Esophagus squamous epithelium (tissue), 5 donors: ENCODE measurements around the gene MID1. TPM values are rescaled to one million over a fixed set of nuclear protein-coding genes. Genes with fewer than 3 reads are reported as not detected.

ENCODE experiments used
- DNase-seq: peaks from one replicate; lab custom pipeline; 2025; lab: John Stamatoyannopoulos, UW
- H3K27ac ChIP-seq, 4 donors: fragments of 200-600 bp; sonication (generic); one replicate each; pipeline ENCODE4 v1.5.1; 2016 to 2019; ENCODE audit warnings: mild to moderate bottlenecking in 1 of 4
- H3K27me3 ChIP-seq, 4 donors: fragments of 200-600 bp; sonication (generic); 1 replicate in 3 of 4; 2 replicates in 1 of 4; pipeline versions ENCODE4 v1.5.1 to v1.6.0; 2017 to 2021; ENCODE audit warnings: antibody characterized with exemption in 1 of 4
- H3K36me3 ChIP-seq, 3 donors: fragments of 200-600 bp; sonication (generic); one replicate each; pipeline ENCODE4 v1.5.1; 2016 to 2019
- H3K4me1 ChIP-seq, 3 donors: fragments of 200-600 bp; sonication (generic); one replicate each; pipeline ENCODE4 v1.5.1; 2017 to 2019
- H3K4me3 ChIP-seq, 4 donors: fragments of 200-600 bp; sonication (generic); 1 replicate in 3 of 4; 2 replicates in 1 of 4; pipeline ENCODE4 v1.5.1; 2016 to 2019; ENCODE audit warnings: mild to moderate bottlenecking in 2 of 4, moderate library complexity in 1 of 4
- H3K9me3 ChIP-seq, 3 donors: fragments of 200-600 bp; sonication (generic); one replicate each; pipeline ENCODE4 v1.5.1; 2016 to 2019
- POLR2A ChIP-seq, 4 donors: fragments of 450-650 bp; IDR thresholded peaks; one replicate each; pipeline ENCODE4 v1.6.1; 2017; ENCODE audit warnings: antibody characterized with exemption in 4 of 4, mild to moderate bottlenecking in 4 of 4, moderate library complexity in 3 of 4
- WGBS, 2 donors: methylation state at CpG; one replicate each; pipeline ENCODE4 v1.1.5; 2018; 5-methylcytosine and 5-hydroxymethylcytosine counted together
- intact Hi-C: fragments of 100-400 bp; cut with DNase I; formaldehyde crosslinking; loops from one replicate; pipeline ENCODE4 v1.15.0; 2022
- total RNA-seq, 4 donors: library from RNA; depleted of rRNA; stranded (reverse); fragments of >200 nt; gene quantifications; one replicate each; pipeline ENCODE4 v1.1.0, GENCODE V29; 2016
- TF ChIP-seq, protein P1 (sequence below), 6 experiments: fragments of 450-650 bp in 4 of 6; fragments of 200-600 bp in 2 of 6; sonication (generic) in 2 of 6; IDR thresholded peaks; one replicate each; pipeline ENCODE4 v1.5.1; 2016 to 2019; ENCODE audit warnings: antibody characterized with exemption in 6 of 6, mild to moderate bottlenecking in 4 of 6, moderate library complexity in 4 of 6
- donor health status: DM: yes; HTN: yes; CAD: no.

Gene MID1
- total RNA-seq, 4 donors from 2014 or later: 9.9 to 18.5 (median 14.7) TPM

GRCh38 chrX:10567136-10567535 lies 53.2 kb downstream of the MID1 start:
- Histone ChIP-seq H3K27me3 (no peaks in the 10 kb centered on the region), H3K36me3 (no peaks in the 10 kb centered on the region), H3K4me1 (peaks cover 0 to 30% (median 0%) of the 10 kb centered on the region in 3 donors), H3K9me3 (no peaks in the 10 kb centered on the region), H3K4me3 (no peak overlapping the region), H3K27ac (peak overlapping the region in 1 of 4 donors; percentile 50)
- WGBS, 2 donors: 73 to 93% methylated on average over 3 to 5 of the region's 20 CpGs
- no peak for DNase-seq
- TF ChIP-seq, protein P1, sequence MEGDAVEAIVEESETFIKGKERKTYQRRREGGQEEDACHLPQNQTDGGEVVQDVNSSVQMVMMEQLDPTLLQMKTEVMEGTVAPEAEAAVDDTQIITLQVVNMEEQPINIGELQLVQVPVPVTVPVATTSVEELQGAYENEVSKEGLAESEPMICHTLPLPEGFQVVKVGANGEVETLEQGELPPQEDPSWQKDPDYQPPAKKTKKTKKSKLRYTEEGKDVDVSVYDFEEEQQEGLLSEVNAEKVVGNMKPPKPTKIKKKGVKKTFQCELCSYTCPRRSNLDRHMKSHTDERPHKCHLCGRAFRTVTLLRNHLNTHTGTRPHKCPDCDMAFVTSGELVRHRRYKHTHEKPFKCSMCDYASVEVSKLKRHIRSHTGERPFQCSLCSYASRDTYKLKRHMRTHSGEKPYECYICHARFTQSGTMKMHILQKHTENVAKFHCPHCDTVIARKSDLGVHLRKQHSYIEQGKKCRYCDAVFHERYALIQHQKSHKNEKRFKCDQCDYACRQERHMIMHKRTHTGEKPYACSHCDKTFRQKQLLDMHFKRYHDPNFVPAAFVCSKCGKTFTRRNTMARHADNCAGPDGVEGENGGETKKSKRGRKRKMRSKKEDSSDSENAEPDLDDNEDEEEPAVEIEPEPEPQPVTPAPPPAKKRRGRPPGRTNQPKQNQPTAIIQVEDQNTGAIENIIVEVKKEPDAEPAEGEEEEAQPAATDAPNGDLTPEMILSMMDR (IDR thresholded peaks at IDR 0.05): no peak
- TF ChIP-seq POLR2A (IDR thresholded peaks at IDR 0.05): no peak
- intact Hi-C loops: no loop called here

DNA sequence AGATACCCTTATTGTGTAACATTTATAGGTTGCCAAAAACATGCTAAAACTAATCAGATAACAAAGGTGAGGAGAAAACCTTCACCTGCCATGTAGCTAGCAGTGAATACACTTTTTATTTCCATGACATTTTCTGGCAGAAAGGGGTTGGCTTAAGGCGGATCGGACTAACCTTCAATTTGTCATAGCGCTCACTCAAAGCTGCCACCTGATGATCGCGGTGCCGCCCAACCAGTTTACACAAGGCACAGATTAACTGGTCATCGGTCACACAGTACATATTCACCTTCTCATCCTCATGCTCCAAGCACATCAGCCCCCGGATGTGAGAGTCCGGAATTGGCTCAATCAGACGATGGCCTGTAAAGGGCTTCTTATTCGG lies 53.7 kb downstream of the MID1 start:
- H3K27ac ChIP-seq: peak overlapping the region in 1 of 4 donors; percentile 52
- intact Hi-C loops: no loop called here
- no peaks in the 10 kb centered on the region for H3K9me3 ChIP-seq
- no peaks in the 10 kb centered on the region for H3K36me3 ChIP-seq
- peaks cover 0 to 30% (median 0%) of the 10 kb centered on the region in 3 donors for H3K4me1 ChIP-seq
- TF ChIP-seq, protein P1 (IDR thresholded peaks at IDR 0.05): no peak
- TF ChIP-seq POLR2A (IDR thresholded peaks at IDR 0.05): no peak
- no peak overlapping the region for H3K4me3 ChIP-seq
- H3K27me3 ChIP-seq: no peaks in the 10 kb centered on the region
- no peak for DNase-seq
- 58 to 75% methylated on average over 7 of the region's 11 CpGs for WGBS, 2 donors

- DNase-seq: no peak
- peaks cover 0 to 12% (median 0%) of the 10 kb centered on the region in 3 donors for H3K4me1 ChIP-seq
- WGBS, 2 donors: 68 to 83% methylated on average over 3 of the region's 3 CpGs
- TF ChIP-seq, protein P1 (IDR thresholded peaks at IDR 0.05): no peak
- TF ChIP-seq POLR2A (IDR thresholded peaks at IDR 0.05): no peak
- H3K27ac ChIP-seq: no peak overlapping the region
- no peak overlapping the region for H3K4me3 ChIP-seq
- intact Hi-C loops: no loop called here
- H3K36me3 ChIP-seq: no peaks in the 10 kb centered on the region
- H3K27me3 ChIP-seq: no peaks in the 10 kb centered on the region
- H3K9me3 ChIP-seq: no peaks in the 10 kb centered on the region
Measured at GRCh38 chrX:10564484-10564883, 55.9 kb downstream of the MID1 start.

DNA sequence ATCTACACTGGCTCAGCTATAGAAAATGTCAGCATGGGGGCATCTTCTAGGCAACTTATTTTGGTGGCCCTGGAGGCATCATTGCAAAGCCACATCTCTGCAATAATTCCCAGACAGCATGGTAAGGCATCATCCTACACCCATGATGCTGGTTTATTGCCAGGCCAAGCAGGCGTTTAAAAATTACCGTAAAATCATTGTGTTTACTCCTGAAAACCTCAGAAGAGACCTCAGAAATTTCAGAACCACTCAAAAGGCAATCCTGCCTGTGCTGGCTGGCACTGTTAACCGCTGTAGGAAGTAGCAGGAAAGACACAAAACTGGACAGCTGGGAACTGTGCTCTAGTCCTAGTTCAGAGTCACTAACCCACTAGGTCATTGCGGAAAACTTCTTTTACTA lies 63.2 kb downstream of the MID1 start:
- H3K27ac ChIP-seq: no peak overlapping the region
- H3K9me3 ChIP-seq: no peaks in the 10 kb centered on the region
- H3K27me3 ChIP-seq: no peaks in the 10 kb centered on the region
- TF ChIP-seq POLR2A (IDR thresholded peaks at IDR 0.05): no peak
- TF ChIP-seq, protein P1 (IDR thresholded peaks at IDR 0.05): no peak
- DNase-seq: no peak
- 71 to 100% methylated on average over 2 to 4 of the region's 4 CpGs for WGBS, 2 donors
- no peaks in the 10 kb centered on the region for H3K36me3 ChIP-seq
- no peak overlapping the region for H3K4me3 ChIP-seq
- no peaks in the 10 kb centered on the region for H3K4me1 ChIP-seq
- intact Hi-C loops: no loop called here

DNA sequence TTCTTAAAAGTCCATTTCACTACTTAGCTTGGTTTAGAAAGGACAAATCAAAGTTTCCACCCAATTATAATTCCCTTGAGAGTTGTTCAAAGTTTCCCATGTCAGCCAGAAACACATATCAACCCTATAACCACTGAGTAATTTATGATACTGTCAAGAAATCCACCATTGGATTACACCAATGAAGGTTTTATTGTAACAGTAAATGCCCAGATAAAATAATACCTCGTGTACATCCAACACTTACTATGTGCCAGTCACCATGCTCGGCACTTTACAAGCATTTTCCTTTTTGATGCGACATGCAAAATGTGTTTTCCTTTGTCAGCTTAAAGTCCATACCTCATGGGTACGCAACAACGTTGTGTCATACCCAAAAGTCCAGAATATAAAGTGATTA lies 64.0 kb downstream of the MID1 start:
- H3K27ac ChIP-seq: no peak overlapping the region
- H3K4me3 ChIP-seq: no peak overlapping the region
- no peaks in the 10 kb centered on the region for H3K36me3 ChIP-seq
- WGBS, 2 donors: 84 to 88% methylated on average over 5 of the region's 5 CpGs
- H3K9me3 ChIP-seq: no peaks in the 10 kb centered on the region
- DNase-seq: no peak
- intact Hi-C loops: no loop called here
- H3K27me3 ChIP-seq: no peaks in the 10 kb centered on the region
- H3K4me1 ChIP-seq: no peaks in the 10 kb centered on the region
- TF ChIP-seq, protein P1 (IDR thresholded peaks at IDR 0.05): no peak
- no peak for TF ChIP-seq POLR2A (IDR thresholded peaks at IDR 0.05)
